Measurements from ENCODE around the gene SCFD2. TPM values are rescaled to one million over a fixed set of nuclear protein-coding genes. Genes with fewer than 3 reads are reported as not detected.

The SCFD2 gene
- polyA plus RNA-seq, 1 of the 3 experiments (the other 2 are of a cell fraction) = 14.1 TPM

DNA sequence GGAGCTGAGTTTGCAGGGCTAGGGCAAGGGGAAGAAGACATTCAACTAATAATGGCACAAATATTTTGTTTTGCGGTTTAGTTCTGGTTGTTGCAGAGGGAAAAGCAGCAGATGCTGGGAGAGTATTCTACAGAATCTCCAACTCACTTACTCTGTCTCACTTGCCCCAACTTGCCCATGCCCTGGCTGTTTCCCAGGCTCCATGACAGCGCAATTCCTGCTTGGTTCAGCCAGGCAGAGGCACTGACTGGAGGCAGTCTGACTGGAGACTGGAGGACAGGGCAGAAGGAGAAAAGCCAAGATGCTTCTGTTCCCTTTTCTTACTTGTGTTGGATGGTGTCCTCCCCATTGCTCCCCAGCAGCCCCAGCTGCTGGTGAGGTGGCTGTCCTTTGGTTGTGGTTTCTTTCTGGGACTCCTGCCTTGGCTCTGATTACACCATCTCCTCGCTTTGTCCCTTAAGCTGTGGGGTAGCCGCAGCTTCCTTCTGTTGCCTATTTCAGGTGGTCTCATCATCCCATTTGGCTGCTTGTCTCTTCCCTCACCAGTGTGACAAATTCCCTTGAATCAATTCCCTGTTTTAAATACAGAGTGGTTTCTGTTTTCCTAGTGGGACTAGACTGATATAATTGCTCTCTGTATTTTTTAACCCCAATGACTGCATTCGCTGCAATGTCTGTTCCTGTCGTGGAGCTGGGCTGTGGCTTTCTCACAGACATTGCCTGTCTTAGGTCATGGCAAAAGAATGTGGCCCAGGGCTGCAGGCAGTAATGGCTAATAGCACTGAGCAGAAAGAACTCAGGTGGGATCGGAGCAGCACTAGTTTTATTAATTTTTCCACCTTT is 527.9 kb downstream of the SCFD2 start (continued):
- TF ChIP-seq REST (IDR thresholded peaks at IDR 0.05; ENCODE audit: low read depth, low read length) = no peak

DNA sequence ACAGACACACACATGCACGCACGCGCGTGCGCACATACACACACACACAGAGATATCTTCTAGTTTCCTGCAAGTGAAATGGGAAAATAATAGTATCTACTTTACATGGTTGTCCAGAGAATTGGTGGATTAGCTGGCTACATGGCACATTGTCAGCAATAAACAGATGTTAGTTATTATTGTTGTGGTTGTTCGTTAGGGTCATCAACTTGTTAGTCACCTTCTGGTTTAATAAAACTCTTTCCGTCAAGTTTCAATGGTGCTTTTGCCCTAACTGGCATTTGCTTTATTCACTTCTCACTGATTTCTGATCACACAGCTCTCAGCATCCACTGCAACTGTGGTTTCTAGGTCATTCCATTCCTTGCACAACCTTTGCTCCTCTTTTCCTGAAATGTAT is 529.2 kb downstream of the SCFD2 start:
- no peak for DNase-seq
- WGBS (ENCODE audit: low lambda C conversion rate) = 98% methylated on average over 7 of the region's 7 CpGs
- Histone ChIP-seq H3K79me2 (ENCODE audit: insufficient read depth) (no peaks in the 10 kb centered on the region), H3K4me2 (no peak overlapping the region), H3K27me3 (ENCODE audit: insufficient read depth) (no peaks in the 10 kb centered on the region), H3K27ac (ENCODE audit: low read depth in 2 of 2, low read length in 1 of 2) (no peak overlapping the region), H3K36me3 (replicated peaks in 1 of 2; ENCODE audit: control insufficient read depth in 1 of 2, insufficient read depth in 2 of 2, low read length in 1 of 2) (no peaks in the 10 kb centered on the region), H3K9ac (no peak overlapping the region), H4K20me1 (ENCODE audit: insufficient read depth) (no peaks in the 10 kb centered on the region), H2AFZ (ENCODE audit: low read depth) (no peak overlapping the region), H3K4me1 (ENCODE audit: control insufficient read depth in 1 of 2, insufficient read depth in 2 of 2, low read depth in 1 of 2, low read length in 1 of 2) (peaks cover 0 to 40% of the 10 kb centered on the region in 2 experiments; a peak in 2 of 4 replicates), H3K9me2 (no peaks in the 10 kb centered on the region), H3K9me3 (no peaks in the 10 kb centered on the region), H3F3A (replicated peaks; ENCODE audit: insufficient read depth) (peaks cover 7% of the 10 kb centered on the region), H3K4me3 (ENCODE audit: low read depth in 2 of 2, low read length in 1 of 2) (no peak overlapping the region)
- TF ChIP-seq, protein P1, sequence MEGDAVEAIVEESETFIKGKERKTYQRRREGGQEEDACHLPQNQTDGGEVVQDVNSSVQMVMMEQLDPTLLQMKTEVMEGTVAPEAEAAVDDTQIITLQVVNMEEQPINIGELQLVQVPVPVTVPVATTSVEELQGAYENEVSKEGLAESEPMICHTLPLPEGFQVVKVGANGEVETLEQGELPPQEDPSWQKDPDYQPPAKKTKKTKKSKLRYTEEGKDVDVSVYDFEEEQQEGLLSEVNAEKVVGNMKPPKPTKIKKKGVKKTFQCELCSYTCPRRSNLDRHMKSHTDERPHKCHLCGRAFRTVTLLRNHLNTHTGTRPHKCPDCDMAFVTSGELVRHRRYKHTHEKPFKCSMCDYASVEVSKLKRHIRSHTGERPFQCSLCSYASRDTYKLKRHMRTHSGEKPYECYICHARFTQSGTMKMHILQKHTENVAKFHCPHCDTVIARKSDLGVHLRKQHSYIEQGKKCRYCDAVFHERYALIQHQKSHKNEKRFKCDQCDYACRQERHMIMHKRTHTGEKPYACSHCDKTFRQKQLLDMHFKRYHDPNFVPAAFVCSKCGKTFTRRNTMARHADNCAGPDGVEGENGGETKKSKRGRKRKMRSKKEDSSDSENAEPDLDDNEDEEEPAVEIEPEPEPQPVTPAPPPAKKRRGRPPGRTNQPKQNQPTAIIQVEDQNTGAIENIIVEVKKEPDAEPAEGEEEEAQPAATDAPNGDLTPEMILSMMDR (IDR thresholded peaks at IDR 0.05) = no peak
- TF ChIP-seq, protein P2, sequence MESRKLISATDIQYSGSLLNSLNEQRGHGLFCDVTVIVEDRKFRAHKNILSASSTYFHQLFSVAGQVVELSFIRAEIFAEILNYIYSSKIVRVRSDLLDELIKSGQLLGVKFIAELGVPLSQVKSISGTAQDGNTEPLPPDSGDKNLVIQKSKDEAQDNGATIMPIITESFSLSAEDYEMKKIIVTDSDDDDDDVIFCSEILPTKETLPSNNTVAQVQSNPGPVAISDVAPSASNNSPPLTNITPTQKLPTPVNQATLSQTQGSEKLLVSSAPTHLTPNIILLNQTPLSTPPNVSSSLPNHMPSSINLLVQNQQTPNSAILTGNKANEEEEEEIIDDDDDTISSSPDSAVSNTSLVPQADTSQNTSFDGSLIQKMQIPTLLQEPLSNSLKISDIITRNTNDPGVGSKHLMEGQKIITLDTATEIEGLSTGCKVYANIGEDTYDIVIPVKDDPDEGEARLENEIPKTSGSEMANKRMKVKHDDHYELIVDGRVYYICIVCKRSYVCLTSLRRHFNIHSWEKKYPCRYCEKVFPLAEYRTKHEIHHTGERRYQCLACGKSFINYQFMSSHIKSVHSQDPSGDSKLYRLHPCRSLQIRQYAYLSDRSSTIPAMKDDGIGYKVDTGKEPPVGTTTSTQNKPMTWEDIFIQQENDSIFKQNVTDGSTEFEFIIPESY (IDR thresholded peaks at IDR 0.05; ENCODE audit: borderline replicate concordance, low read depth) = no peak
- TF ChIP-seq RFX5 (IDR thresholded peaks at IDR 0.05; ENCODE audit: low read length) (no peak), GABPA (IDR thresholded peaks at IDR 0.05; ENCODE audit: low read depth) (no peak), MXI1 (IDR thresholded peaks at IDR 0.05; ENCODE audit: low read depth, low read length) (no peak), FOXJ3 (CRISPR knock-in tag; IDR thresholded peaks at IDR 0.05) (no peak), TEAD4 (IDR thresholded peaks at IDR 0.05; ENCODE audit: borderline replicate concordance, insufficient read depth) (no peak), POLR2AphosphoS5 (IDR thresholded peaks at IDR 0.05; ENCODE audit: low read depth, low read length) (no peak), ELF1 (IDR thresholded peaks at IDR 0.05) (no peak), SMC3 (IDR thresholded peaks at IDR 0.05; ENCODE audit: low read depth, low read length) (no peak), JUND (IDR thresholded peaks at IDR 0.05) (no peak), YY1 (IDR thresholded peaks at IDR 0.05; ENCODE audit: low read depth) (no peak)
- ChIA-PET CTCF (no interaction called here), POLR2A (no interaction called here)
